ENCODE measurements around the gene SP100. TPM values are rescaled to one million over a fixed set of nuclear protein-coding genes. Genes with fewer than 3 reads are reported as not detected.

The SP100 gene
- total and polyA plus RNA-seq, 2 of the 13 experiments (the other 11 are each of a cell fraction or from before 2014, with no cell fraction given) = 12.6 to 16.5 TPM

DNA sequence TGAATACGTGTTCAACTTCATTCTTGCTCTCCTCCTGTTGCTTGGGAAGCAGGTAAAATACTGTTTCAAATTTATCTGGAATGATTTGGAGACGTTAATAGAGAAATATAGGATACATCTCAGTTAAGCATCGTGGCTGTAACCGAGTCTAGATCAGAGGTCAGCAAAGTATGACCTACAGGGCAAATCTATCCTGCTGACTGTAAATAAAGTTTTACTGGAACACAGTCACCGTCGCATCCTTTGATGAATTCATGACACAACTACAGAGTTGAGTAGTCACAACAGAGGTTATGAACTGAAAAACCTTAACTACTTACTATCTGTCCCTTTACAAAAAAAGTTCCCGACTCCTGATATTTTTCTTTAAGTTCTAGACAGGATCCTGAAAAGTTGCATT is 86.6 kb downstream of the SP100 start (continued):
- TF ChIP-seq ZBTB40 (IDR thresholded peaks at IDR 0.05) (no peak), ZBTB40 (CRISPR knock-in tag; IDR thresholded peaks at IDR 0.05) (peak; percentile 34; the same call in 1 of the 2 replicates), ELF1 (CRISPR knock-in tag; IDR thresholded peaks at IDR 0.05) (no peak), NR2F1 (CRISPR knock-in tag; IDR thresholded peaks at IDR 0.05) (no peak), NR2F6 (IDR thresholded peaks at IDR 0.05) (no peak), NR2F6 (CRISPR knock-in tag; IDR thresholded peaks at IDR 0.05) (peak; percentile 43; the same call in 1 of the 2 replicates), CBFB (CRISPR knock-in tag; IDR thresholded peaks at IDR 0.05) (no peak), TRIM24 (CRISPR knock-in tag; IDR thresholded peaks at IDR 0.05) (no peak), RARA (CRISPR knock-in tag; IDR thresholded peaks at IDR 0.05) (peak; percentile 47), TERF1 (CRISPR knock-in tag; IDR thresholded peaks at IDR 0.05) (no peak)
- TF ChIP-seq, protein P1, sequence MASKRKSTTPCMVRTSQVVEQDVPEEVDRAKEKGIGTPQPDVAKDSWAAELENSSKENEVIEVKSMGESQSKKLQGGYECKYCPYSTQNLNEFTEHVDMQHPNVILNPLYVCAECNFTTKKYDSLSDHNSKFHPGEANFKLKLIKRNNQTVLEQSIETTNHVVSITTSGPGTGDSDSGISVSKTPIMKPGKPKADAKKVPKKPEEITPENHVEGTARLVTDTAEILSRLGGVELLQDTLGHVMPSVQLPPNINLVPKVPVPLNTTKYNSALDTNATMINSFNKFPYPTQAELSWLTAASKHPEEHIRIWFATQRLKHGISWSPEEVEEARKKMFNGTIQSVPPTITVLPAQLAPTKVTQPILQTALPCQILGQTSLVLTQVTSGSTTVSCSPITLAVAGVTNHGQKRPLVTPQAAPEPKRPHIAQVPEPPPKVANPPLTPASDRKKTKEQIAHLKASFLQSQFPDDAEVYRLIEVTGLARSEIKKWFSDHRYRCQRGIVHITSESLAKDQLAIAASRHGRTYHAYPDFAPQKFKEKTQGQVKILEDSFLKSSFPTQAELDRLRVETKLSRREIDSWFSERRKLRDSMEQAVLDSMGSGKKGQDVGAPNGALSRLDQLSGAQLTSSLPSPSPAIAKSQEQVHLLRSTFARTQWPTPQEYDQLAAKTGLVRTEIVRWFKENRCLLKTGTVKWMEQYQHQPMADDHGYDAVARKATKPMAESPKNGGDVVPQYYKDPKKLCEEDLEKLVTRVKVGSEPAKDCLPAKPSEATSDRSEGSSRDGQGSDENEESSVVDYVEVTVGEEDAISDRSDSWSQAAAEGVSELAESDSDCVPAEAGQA (IDR thresholded peaks at IDR 0.05; ENCODE audit: low read depth) = no peak
- TF ChIP-seq, protein P1 (CRISPR knock-in tag; IDR thresholded peaks at IDR 0.05; ENCODE audit: borderline replicate concordance) = no peak

Measured in HepG2 (cell line).